PC-3 (cell line): Measurements from ENCODE around the gene ADGRF5.

Experiments
- CTCF ChIP-seq: fragments of 300-600 bp; sonication (generic); conservative IDR thresholded peaks from 2 replicates; pipeline ENCODE4 v1.5.1; 2017; ENCODE audit warnings: antibody characterized with exemption, low read depth, mild to moderate bottlenecking, low read length
- EZH2 ChIP-seq: fragments of 300-600 bp; sonication (generic); IDR thresholded peaks from one replicate; pipeline ENCODE4 v1.6.1; 2017; ENCODE audit warnings: antibody characterized with exemption, mild to moderate bottlenecking, low read length; ENCODE audit not compliant: unreplicated experiment

- TF ChIP-seq CTCF, result no peak
- no peak for TF ChIP-seq EZH2
These were observed 7.4 kb downstream of the ADGRF5 start for GRCh38 chr6:46914279-46914810.
